ENCODE results near the gene SPATA20.

SPATA20 gene

GRCh38 chr17:50570032-50570431 lies 23.1 kb downstream of the SPATA20 start:
- no peak overlapping the region for H3K27ac ChIP-seq

GRCh38 chr17:50570528-50570927 lies 23.6 kb downstream of the SPATA20 start:
- H3K27ac ChIP-seq, result no peak overlapping the region
- no peak overlapping the region for H3K4me3 ChIP-seq

More at GRCh38 chr17:50570032-50570431, 23.1 kb downstream of the SPATA20 start:
- no peak overlapping the region for H3K4me3 ChIP-seq

GRCh38 chr17:50571681-50572080 lies 24.7 kb downstream of the SPATA20 start:
- Histone ChIP-seq H3K4me3 (no peak overlapping the region), H3K27ac (no peak overlapping the region)

GRCh38 chr17:50572541-50572940 lies 25.6 kb downstream of the SPATA20 start:
- Histone ChIP-seq H3K4me3 (no peak overlapping the region), H3K27ac (no peak overlapping the region)

- Histone ChIP-seq H3K27ac (no peak overlapping the region), H3K4me3 (no peak overlapping the region)
These were observed 27.1 kb downstream of the SPATA20 start for GRCh38 chr17:50573866-50574611.

- H3K27ac ChIP-seq, result no peak overlapping the region
- H3K4me3 ChIP-seq, result no peak overlapping the region
These were observed 28.7 kb downstream of the SPATA20 start for GRCh38 chr17:50575581-50576210.

GRCh38 chr17:50576864-50577263 lies 29.9 kb downstream of the SPATA20 start:
- no peak overlapping the region for H3K4me3 ChIP-seq
- H3K27ac ChIP-seq, result no peak overlapping the region

- H3K27ac ChIP-seq, result no peak overlapping the region
- H3K4me3 ChIP-seq, result no peak overlapping the region
These were observed 30.5 kb downstream of the SPATA20 start for GRCh38 chr17:50577451-50577954.

GRCh38 chr17:50578173-50578572 lies 31.2 kb downstream of the SPATA20 start:
- Histone ChIP-seq H3K27ac (no peak overlapping the region), H3K4me3 (no peak overlapping the region)

- Histone ChIP-seq H3K4me3 (no peak overlapping the region), H3K27ac (no peak overlapping the region)
These were observed 32.4 kb downstream of the SPATA20 start for GRCh38 chr17:50579399-50579798.

- H3K27ac ChIP-seq, result no peak overlapping the region
These were observed 33.7 kb downstream of the SPATA20 start for GRCh38 chr17:50580646-50581045.

GRCh38 chr17:50581316-50581715 lies 34.3 kb downstream of the SPATA20 start:
- Histone ChIP-seq H3K27ac (no peak overlapping the region), H3K4me3 (no peak overlapping the region)

More at GRCh38 chr17:50580646-50581045, 33.7 kb downstream of the SPATA20 start:
- no peak overlapping the region for H3K4me3 ChIP-seq

GRCh38 chr17:50582741-50583140 lies 35.8 kb downstream of the SPATA20 start:
- no peak overlapping the region for H3K4me3 ChIP-seq
- no peak overlapping the region for H3K27ac ChIP-seq

GRCh38 chr17:50583641-50584040 lies 36.7 kb downstream of the SPATA20 start:
- Histone ChIP-seq H3K27ac (no peak overlapping the region), H3K4me3 (no peak overlapping the region)

- H3K27ac ChIP-seq, result no peak overlapping the region
- H3K4me3 ChIP-seq, result no peak overlapping the region
These were observed 37.1 kb downstream of the SPATA20 start for GRCh38 chr17:50584116-50584515.

- Histone ChIP-seq H3K4me3 (no peak overlapping the region), H3K27ac (no peak overlapping the region)
These were observed 37.8 kb downstream of the SPATA20 start for GRCh38 chr17:50584749-50585148.

- H3K4me3 ChIP-seq, result no peak overlapping the region
These were observed 38.4 kb downstream of the SPATA20 start for GRCh38 chr17:50585346-50585745.

GRCh38 chr17:50585891-50586290 lies 38.9 kb downstream of the SPATA20 start:
- no peak overlapping the region for H3K4me3 ChIP-seq
- H3K27ac ChIP-seq, result no peak overlapping the region

More at GRCh38 chr17:50585346-50585745, 38.4 kb downstream of the SPATA20 start:
- no peak overlapping the region for H3K27ac ChIP-seq

- H3K4me3 ChIP-seq, result no peak overlapping the region
- H3K27ac ChIP-seq, result no peak overlapping the region
These were observed 39.7 kb downstream of the SPATA20 start for GRCh38 chr17:50586421-50587247.

- no peak overlapping the region for H3K4me3 ChIP-seq
These were observed 40.6 kb downstream of the SPATA20 start for GRCh38 chr17:50587571-50587970.

More at GRCh38 chr17:50587571-50587970, 40.6 kb downstream of the SPATA20 start:
- H3K27ac ChIP-seq, result no peak overlapping the region

Data from skin epidermis (tissue), 12 donors.